ENCODE data around the gene LRP2.

DNA sequence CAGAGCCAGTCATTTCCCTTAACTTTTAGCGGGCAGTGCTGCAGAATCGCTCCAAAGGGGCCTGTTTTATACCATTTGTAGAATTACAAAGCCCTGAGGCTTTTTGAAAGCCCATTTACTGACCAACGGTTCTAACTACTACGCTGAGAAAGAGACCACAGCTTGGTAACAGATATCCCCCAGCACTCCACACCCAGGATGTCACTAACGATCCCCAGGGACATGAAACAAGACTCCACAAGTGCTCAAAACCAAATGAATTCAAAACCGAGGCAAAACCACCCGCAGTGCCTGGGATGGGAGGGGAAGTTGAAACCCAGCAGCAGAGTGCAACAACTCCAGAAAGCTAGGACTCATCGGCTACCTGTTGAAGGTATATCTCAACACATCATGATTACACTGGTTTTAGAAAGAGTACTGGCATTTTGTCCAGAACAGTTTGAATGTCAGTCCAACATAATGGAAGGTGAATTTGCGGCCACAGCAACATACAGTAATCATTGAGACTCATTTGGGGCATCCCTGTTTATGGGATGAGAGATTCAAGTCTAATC, 33.6 kb upstream of the LRP2 start:
- TF ChIP-seq CTCF (IDR thresholded peaks at IDR 0.05) = no peak
- no peak for TF ChIP-seq POLR2A (IDR thresholded peaks at IDR 0.05)

All from thyroid gland (tissue), 4 donors.